Measurements from ENCODE around the gene OR51L1. TPM values are rescaled to one million over a fixed set of nuclear protein-coding genes. Genes with fewer than 3 reads are reported as not detected.

The OR51L1 gene
- total RNA-seq, 3 donors from 2014 or later, result not detected

DNA sequence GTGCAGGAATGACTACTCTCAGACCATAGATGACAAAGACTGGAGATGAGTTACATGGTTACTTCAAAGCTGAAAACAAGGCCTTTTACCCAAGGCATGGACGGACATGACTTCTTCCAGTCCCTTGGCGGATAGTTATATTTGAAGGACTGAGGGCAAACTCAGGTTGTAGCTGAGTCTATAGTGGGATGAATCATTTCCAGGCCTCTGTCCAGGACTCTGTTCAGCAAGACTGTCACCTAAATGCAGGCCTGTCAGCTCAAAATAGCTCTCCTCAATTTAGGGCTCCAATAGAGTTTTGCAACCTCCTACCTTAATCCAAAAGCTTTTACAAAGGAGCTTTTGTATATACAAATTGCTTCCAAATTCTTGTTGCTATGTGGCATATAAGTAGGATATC lies 27.3 kb downstream of the OR51L1 start:
- Mint-ChIP-seq H3K36me3 (ENCODE audit: insufficient read depth) (peaks cover 1% of the 10 kb centered on the region), H3K4me3 (no peak overlapping the region), H3K4me1 (ENCODE audit: low read depth) (no peaks in the 10 kb centered on the region), H3K9me3 (peaks cover 19% of the 10 kb centered on the region), H3K27me3 (ENCODE audit: low read depth) (no peaks in the 10 kb centered on the region)
- ATAC-seq (no peak), DNase-seq (no peak)

DNA sequence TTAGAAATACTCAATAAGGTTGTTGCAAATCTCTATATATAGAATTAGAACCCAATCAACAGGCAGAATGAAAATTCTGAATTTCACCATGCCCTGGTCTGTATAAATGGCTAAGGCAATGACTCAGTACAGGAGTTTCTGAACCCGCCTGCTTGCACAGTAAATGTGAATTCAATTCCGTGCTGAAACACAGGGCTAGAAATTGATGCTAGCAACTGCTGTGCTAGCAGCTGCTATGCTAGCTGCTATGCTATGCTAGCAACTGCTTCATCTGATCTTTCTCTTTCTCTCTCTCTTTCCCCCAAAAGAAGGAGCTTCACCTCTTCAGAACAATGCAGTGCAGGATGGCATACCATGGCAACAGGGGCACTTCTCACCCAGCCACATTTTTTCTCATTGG lies 42.0 kb downstream of the OR51L1 start:
- ATAC-seq (no peak), DNase-seq (no peak)
- H3K4me3 Mint-ChIP-seq, result no peak overlapping the region
- no peaks in the 10 kb centered on the region for H3K27me3 Mint-ChIP-seq (ENCODE audit: low read depth)
- H3K4me1 Mint-ChIP-seq (ENCODE audit: low read depth), result no peaks in the 10 kb centered on the region
- no peaks in the 10 kb centered on the region for H3K9me3 Mint-ChIP-seq
- no peaks in the 10 kb centered on the region for H3K36me3 Mint-ChIP-seq (ENCODE audit: insufficient read depth)

DNA sequence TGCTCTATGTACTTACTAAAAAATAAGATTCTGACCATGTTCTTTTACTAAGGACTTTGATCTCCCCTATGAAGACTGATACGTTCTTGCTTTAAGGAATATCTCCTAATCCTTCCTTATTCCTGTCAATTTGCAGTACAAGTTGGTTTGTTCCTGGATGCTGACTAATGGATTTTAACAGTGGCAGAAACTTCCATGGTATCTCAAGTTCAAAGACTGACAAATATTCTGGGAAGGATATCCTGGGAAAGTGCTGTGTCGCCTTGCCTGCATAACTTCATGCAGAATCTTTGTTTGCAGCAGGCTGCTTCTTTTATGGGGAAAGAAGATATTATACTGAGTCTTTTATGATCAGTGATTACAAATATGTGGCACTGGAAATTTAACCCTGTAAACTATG lies 43.3 kb downstream of the OR51L1 start:
- ATAC-seq, result no peak
- Mint-ChIP-seq H3K9me3 (no peaks in the 10 kb centered on the region), H3K4me3 (no peak overlapping the region), H3K27me3 (ENCODE audit: low read depth) (no peaks in the 10 kb centered on the region), H3K4me1 (ENCODE audit: low read depth) (no peaks in the 10 kb centered on the region), H3K36me3 (ENCODE audit: insufficient read depth) (no peaks in the 10 kb centered on the region)
- no peak for DNase-seq

DNA sequence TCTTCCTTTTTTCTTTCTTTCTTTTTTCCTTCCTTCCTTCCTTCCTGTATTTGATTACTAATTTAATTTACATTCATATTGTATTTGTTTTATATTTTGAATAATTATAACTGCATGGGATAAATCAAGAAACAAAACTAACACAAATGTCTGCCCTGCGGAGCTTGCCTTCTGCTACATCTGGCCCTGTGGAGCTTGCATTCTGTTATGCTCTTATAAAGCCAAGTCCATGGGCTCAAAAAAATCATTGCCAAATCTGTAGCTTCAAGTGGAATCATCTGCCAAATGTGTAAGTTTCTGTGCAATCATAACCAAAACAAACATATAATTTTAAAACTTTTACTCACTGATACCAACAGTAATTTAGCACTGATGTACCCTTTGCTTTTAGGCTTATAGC lies 43.7 kb downstream of the OR51L1 start:
- Mint-ChIP-seq H3K4me3 (no peak overlapping the region), H3K27me3 (ENCODE audit: low read depth) (no peaks in the 10 kb centered on the region), H3K4me1 (ENCODE audit: low read depth) (no peaks in the 10 kb centered on the region), H3K9me3 (no peaks in the 10 kb centered on the region), H3K36me3 (ENCODE audit: insufficient read depth) (no peaks in the 10 kb centered on the region)
- ATAC-seq, result no peak
- no peak for DNase-seq

DNA sequence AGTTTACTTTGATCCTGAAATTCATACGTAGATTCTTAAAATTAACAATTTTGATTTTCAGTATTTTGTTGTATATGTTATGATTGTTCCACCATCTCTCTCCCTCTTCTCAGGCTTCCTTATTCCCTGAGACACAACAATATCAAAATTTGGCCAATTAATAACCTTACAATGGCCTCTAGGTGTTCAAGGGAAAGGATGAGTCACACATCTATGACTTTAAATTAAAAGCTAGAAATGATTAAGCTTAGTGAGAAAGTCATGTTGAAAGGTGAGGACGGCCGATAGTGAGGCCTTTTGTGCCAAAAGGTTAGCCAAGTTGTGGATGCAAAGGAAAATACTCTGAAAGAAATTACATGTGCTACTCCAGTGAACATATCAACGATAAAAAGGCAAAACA lies 46.2 kb downstream of the OR51L1 start:
- H3K9me3 Mint-ChIP-seq, result no peaks in the 10 kb centered on the region

DNA sequence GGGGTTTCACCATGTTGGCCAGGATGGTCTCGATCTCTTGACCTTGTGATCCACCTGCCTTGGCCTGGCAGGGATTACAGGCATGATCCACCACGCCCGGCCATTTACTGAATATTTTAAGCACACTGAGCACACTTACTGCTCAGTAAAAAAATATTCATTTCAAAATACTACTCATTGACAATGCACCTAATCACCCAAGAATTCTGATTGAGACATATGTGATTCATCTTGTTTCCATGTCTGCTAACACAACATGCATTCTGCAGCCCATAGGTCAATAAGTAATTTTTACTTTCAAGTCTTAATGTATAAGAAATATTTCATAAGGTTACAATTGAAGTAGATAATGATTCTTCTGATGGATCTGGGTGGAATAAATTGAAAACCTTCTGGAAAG lies 47.4 kb downstream of the OR51L1 start:
- Mint-ChIP-seq H3K36me3 (ENCODE audit: insufficient read depth) (no peaks in the 10 kb centered on the region), H3K4me3 (no peak overlapping the region), H3K9me3 (no peaks in the 10 kb centered on the region), H3K27me3 (ENCODE audit: low read depth) (no peaks in the 10 kb centered on the region), H3K4me1 (ENCODE audit: low read depth) (no peaks in the 10 kb centered on the region)
- no peak for DNase-seq
- ATAC-seq, result no peak

More for the DNA sequence above, 46.2 kb downstream of the OR51L1 start:
- no peaks in the 10 kb centered on the region for H3K36me3 Mint-ChIP-seq (ENCODE audit: insufficient read depth)
- no peak for ATAC-seq
- no peaks in the 10 kb centered on the region for H3K27me3 Mint-ChIP-seq (ENCODE audit: low read depth)
- no peak overlapping the region for H3K4me3 Mint-ChIP-seq
- no peaks in the 10 kb centered on the region for H3K4me1 Mint-ChIP-seq (ENCODE audit: low read depth)
- DNase-seq, result no peak

DNA sequence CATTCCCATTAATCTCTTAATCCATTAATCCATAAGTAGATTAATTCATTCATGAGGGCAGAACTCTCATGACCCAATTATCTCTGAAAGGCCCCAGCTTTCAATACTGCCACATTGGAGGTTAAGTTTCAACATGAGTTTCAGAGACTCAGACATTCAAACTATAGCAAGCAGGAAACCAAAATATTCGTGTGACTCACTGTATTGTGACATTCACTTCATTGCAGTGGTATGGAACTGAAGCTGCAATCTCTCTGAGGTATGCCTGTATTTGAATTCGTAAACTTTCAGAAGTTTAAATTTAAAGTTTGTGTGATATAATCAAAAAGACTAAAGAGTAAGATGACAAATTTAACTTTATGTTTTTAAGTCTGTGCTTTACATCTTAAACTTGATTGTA lies 48.7 kb downstream of the OR51L1 start:
- no peak for ATAC-seq
- Mint-ChIP-seq H3K36me3 (ENCODE audit: insufficient read depth) (no peaks in the 10 kb centered on the region), H3K9me3 (no peaks in the 10 kb centered on the region), H3K27me3 (ENCODE audit: low read depth) (no peaks in the 10 kb centered on the region), H3K4me3 (no peak overlapping the region), H3K4me1 (ENCODE audit: low read depth) (no peaks in the 10 kb centered on the region)
- DNase-seq, result no peak

DNA sequence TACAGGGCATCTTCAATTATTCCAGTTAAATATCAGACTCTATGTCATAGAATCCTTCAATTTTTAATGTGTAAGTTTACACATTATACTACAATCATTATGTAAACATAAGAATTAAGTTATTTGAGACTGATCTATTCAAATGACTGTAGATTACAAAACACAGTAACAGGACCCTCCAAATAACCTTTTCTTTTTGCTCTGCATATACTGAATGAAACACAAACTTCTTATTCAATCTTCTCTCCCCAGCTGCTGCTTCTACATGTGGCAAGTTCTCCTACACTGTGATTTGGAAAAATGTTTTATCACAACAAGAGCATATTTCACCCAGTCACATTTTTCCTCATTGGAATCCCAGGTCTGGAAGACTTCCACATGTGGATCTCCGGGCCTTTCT lies 51.6 kb downstream of the OR51L1 start, which contains the start of gene OR52J3:
Gene OR52J3 (plus strand): TSS at position 301 of the 400 bp plus-strand sequence. CDS start 0 bp downstream, at position 301.
- Mint-ChIP-seq H3K9me3 (no peaks in the 10 kb centered on the region), H3K27me3 (ENCODE audit: low read depth) (no peaks in the 10 kb centered on the region), H3K4me3 (no peak within 1 kb of the TSS), H3K4me1 (ENCODE audit: low read depth) (no peaks in the 10 kb centered on the region), H3K36me3 (ENCODE audit: insufficient read depth) (no peaks in the 10 kb centered on the region)
- ATAC-seq, result no peak
- DNase-seq, result no peak

DNA sequence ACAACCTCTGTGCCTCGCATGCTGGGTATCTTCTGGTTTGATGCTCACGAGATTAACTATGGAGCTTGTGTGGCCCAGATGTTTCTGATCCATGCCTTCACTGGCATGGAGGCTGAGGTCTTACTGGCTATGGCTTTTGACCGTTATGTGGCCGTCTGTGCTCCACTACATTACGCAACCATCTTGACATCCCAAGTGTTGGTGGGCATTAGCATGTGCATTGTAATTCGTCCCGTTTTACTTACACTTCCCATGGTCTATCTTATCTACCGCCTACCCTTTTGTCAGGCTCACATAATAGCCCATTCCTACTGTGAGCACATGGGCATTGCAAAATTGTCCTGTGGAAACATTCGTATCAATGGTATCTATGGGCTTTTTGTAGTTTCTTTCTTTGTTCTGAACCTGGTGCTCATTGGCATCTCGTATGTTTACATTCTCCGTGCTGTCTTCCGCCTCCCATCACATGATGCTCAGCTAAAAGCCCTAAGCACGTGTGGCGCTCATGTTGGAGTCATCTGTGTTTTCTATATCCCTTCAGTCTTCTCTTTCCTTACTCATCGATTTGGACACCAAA lies 52.2 kb downstream of the OR51L1 start:
- DNase-seq (no peak), ATAC-seq (no peak)
- H3K9me3 Mint-ChIP-seq, result no peaks in the 10 kb centered on the region

More for the DNA sequence above, 52.2 kb downstream of the OR51L1 start:
- Mint-ChIP-seq H3K4me3 (no peak overlapping the region), H3K4me1 (ENCODE audit: low read depth) (no peaks in the 10 kb centered on the region), H3K27me3 (ENCODE audit: low read depth) (no peaks in the 10 kb centered on the region), H3K36me3 (ENCODE audit: insufficient read depth) (no peaks in the 10 kb centered on the region)

Other genes starting within 250 kb of the OR51L1 start
- gene OR51F1, start 224.9 kb upstream of the OR51L1 start, total RNA-seq, result not detected
- gene OR52R1, start 190.5 kb upstream of the OR51L1 start, total RNA-seq, result not detected
- gene OR51F2, start 173.5 kb upstream of the OR51L1 start, total RNA-seq, result not detected
- gene OR51S1, start 145.6 kb upstream of the OR51L1 start, total RNA-seq, result not detected
- gene OR51T1, start 113.0 kb upstream of the OR51L1 start, total RNA-seq, result not detected
- gene OR51A7, start 91.1 kb upstream of the OR51L1 start, total RNA-seq, result not detected
- gene OR51G2, start 75.5 kb upstream of the OR51L1 start, total RNA-seq, result not detected
- gene OR51G1, start 70.5 kb upstream of the OR51L1 start, total RNA-seq, result not detected
- gene OR51A4, start 47.2 kb upstream of the OR51L1 start, total RNA-seq, result not detected
- not detected for gene OR51A2, start 39.1 kb upstream of the OR51L1 start, total RNA-seq
- gene OR52J3, start 51.7 kb downstream of the OR51L1 start, total RNA-seq, result not detected
- gene OR52E2, start 64.8 kb downstream of the OR51L1 start, total RNA-seq, result not detected
- not detected for gene OR52E1, start 74.7 kb downstream of the OR51L1 start, total RNA-seq
- gene OR52A5, start 143.5 kb downstream of the OR51L1 start, total RNA-seq, result not detected
- not detected for gene OR52A1, start 159.9 kb downstream of the OR51L1 start, total RNA-seq
- not detected for gene OR51V1, start 205.8 kb downstream of the OR51L1 start, total RNA-seq
- gene HBB, start 232.2 kb downstream of the OR51L1 start, total RNA-seq, result not detected
- under 1 TPM in 2 of 3 donors, not detected in 1; 0.46 to 0.51 TPM for gene HBD, start 239.6 kb downstream of the OR51L1 start, total RNA-seq

Data from activated T-cell treated with anti-CD3 and anti-CD28 coated beads, Interleukin-2, amount 50 U/mL, for 4 hours (primary cell).